Measurements from ENCODE around the gene SECISBP2. TPM values are rescaled to one million over a fixed set of nuclear protein-coding genes. Genes with fewer than 3 reads are reported as not detected.

SECISBP2 gene
- total RNA-seq, 1 donor from 2014 or later, result 78.0 TPM

DNA sequence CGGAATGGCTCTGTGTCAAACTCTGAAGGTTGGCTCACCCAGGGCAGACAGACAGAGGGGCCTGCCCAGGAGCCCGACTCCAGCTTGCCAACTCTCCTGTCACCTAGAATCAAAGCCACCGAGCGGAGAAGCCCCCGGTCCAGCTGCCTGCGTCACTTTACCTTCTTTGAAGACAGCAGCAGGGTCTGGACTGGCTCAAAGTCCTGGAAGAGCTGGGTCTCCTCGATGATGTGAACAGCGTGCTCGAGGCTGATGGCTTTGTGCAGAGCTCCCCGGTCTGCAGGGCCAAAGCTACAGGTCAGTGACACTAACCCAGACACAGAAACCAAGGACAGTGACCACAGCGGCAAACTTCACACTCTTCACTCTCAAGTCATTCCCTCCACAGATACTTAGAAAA is 67.9 kb downstream of the SECISBP2 start:
- no peaks in the 10 kb centered on the region for H3K9me3 Mint-ChIP-seq
- no peak overlapping the region for H3K4me3 Mint-ChIP-seq
- peaks cover 22% of the 10 kb centered on the region for H3K36me3 Mint-ChIP-seq
- DNase-seq (ENCODE audit: low spot score in 2 of 2, unreplicated experiment in 2 of 2), result no peak
- H3K27me3 Mint-ChIP-seq (ENCODE audit: low read depth), result no peaks in the 10 kb centered on the region
- H3K27ac Mint-ChIP-seq, result no peak overlapping the region
- no peaks in the 10 kb centered on the region for H3K4me1 Mint-ChIP-seq
- TF ChIP-seq, protein P1, sequence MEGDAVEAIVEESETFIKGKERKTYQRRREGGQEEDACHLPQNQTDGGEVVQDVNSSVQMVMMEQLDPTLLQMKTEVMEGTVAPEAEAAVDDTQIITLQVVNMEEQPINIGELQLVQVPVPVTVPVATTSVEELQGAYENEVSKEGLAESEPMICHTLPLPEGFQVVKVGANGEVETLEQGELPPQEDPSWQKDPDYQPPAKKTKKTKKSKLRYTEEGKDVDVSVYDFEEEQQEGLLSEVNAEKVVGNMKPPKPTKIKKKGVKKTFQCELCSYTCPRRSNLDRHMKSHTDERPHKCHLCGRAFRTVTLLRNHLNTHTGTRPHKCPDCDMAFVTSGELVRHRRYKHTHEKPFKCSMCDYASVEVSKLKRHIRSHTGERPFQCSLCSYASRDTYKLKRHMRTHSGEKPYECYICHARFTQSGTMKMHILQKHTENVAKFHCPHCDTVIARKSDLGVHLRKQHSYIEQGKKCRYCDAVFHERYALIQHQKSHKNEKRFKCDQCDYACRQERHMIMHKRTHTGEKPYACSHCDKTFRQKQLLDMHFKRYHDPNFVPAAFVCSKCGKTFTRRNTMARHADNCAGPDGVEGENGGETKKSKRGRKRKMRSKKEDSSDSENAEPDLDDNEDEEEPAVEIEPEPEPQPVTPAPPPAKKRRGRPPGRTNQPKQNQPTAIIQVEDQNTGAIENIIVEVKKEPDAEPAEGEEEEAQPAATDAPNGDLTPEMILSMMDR (IDR thresholded peaks at IDR 0.05; ENCODE audit: unreplicated experiment), result no peak

DNA sequence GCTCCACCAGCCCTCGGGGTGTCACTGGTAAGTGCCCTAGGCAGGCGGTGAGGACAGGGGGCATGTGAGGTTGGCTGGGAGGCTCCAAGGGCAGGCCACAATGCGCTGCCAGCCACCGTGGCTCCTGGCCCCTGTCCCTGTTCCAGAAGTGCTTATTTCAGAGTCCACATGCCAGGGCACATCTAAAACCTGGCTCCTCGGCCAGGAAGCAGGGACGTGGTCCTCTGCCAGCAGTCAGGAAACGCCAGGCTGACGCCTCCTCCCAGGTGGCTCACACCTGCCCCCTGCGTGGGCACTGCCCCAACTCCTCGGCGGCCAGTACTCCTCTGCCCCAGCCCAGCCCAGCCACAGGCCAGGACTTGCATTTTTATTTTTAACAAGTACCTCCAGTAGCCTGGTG is 68.5 kb downstream of the SECISBP2 start:
- H3K36me3 Mint-ChIP-seq, result peaks cover 22% of the 10 kb centered on the region
- TF ChIP-seq, protein P1 (IDR thresholded peaks at IDR 0.05; ENCODE audit: unreplicated experiment), result no peak
- H3K4me1 Mint-ChIP-seq, result no peaks in the 10 kb centered on the region
- no peak overlapping the region for H3K4me3 Mint-ChIP-seq
- no peaks in the 10 kb centered on the region for H3K27me3 Mint-ChIP-seq (ENCODE audit: low read depth)
- no peaks in the 10 kb centered on the region for H3K9me3 Mint-ChIP-seq
- DNase-seq (ENCODE audit: low spot score in 2 of 2, unreplicated experiment in 2 of 2), result no peak
- no peak overlapping the region for H3K27ac Mint-ChIP-seq

DNA sequence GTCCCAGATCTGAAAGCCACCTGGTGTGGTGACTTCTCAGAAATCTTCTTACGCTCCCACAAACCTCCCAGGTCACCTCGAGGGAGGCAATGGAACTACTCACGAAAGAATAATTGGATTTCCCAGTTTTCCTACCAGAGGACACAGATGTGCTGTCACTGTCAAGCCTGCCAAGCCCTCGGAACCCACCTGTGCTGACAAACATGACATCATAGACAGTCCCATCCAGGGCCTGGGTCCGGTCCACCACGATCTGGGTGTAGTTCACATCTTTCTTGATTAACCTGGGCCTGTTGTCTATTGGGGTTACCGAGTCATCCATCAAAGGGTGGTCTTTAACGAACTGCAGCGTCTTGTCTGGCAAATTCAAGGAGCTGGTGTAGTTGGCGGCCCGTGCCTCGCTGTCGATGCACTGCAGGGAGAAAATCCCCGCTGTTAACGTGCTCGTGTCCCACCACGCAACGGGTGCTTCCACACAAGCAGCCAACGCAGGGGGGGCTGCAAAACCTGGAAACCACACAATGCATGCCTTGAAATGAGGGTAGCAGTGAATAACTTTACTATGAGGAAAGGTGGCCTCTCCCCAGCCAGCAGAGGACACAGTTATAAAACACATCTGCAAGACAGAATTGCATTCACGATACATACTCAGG is 69.0 kb downstream of the SECISBP2 start:
- H3K27ac Mint-ChIP-seq, result no peak overlapping the region
- no peaks in the 10 kb centered on the region for H3K9me3 Mint-ChIP-seq
- peaks cover 26% of the 10 kb centered on the region for H3K36me3 Mint-ChIP-seq
- H3K4me1 Mint-ChIP-seq, result no peaks in the 10 kb centered on the region
- H3K4me3 Mint-ChIP-seq, result no peak overlapping the region
- no peaks in the 10 kb centered on the region for H3K27me3 Mint-ChIP-seq (ENCODE audit: low read depth)
- TF ChIP-seq, protein P1 (IDR thresholded peaks at IDR 0.05; ENCODE audit: unreplicated experiment), result no peak
- DNase-seq (ENCODE audit: low spot score in 2 of 2, unreplicated experiment in 2 of 2), result no peak

DNA sequence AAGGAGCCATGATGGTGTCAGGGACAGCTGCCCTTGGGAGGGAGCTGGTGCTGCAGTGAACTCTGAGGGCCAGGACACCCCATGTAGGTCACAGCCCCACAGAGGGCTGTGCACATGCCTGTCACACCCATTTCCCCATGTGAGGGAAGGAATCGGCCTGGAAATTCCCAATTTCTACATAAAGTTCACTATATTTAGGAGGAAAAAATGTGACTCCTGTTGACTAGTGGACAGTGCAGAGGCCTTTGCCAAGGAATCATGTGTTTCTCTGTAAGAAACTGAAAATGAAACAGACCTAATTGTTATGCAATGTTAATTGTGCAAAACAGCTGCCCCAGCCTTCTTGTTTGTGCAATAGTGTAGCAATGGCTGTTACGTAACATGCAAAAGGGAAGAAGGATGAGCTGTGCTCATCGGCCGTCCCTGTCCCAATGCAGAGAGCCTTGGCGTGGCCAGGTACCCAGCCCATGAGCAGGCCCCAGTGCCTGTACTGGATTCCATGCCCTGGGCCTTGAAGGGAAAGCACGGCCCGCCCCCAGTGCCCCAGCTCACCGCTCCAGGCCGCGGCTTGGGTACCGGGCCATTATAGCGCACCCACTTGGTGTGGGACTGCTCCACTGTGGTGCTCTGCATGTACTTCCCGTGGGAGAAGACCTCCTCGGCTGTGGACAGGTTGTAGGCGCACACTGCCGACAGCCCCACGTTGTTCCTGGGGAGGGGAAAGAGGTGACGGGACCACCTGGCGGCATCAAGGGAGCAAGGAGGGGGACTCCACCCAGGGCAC is 70.0 kb downstream of the SECISBP2 start:
- no peak overlapping the region for H3K27ac Mint-ChIP-seq
- TF ChIP-seq, protein P1 (IDR thresholded peaks at IDR 0.05; ENCODE audit: unreplicated experiment), result no peak
- H3K4me1 Mint-ChIP-seq, result no peaks in the 10 kb centered on the region
- H3K27me3 Mint-ChIP-seq (ENCODE audit: low read depth), result no peaks in the 10 kb centered on the region
- no peak overlapping the region for H3K4me3 Mint-ChIP-seq
- no peaks in the 10 kb centered on the region for H3K9me3 Mint-ChIP-seq
- no peak for DNase-seq (ENCODE audit: low spot score in 2 of 2, unreplicated experiment in 2 of 2)
- H3K36me3 Mint-ChIP-seq, result peaks cover 35% of the 10 kb centered on the region

DNA sequence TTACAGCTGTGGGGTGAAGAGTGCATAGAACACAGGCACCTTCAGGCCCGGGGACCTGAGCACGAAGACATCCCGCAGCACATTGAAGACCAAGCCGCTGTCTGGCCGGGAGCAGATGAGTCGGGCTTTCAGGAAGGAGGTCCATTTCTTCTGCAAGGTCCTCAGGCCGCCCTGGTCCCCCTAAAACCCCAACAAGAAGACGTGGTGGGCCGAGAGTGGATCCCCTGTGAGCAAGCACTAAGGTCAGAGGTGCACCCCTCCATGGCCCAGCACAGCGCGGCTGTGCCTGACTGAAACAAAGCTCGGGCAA is 70.5 kb downstream of the SECISBP2 start:
- TF ChIP-seq, protein P1 (IDR thresholded peaks at IDR 0.05; ENCODE audit: unreplicated experiment), result no peak
- no peak for DNase-seq (ENCODE audit: low spot score in 2 of 2, unreplicated experiment in 2 of 2)
- Mint-ChIP-seq H3K36me3 (peaks cover 39% of the 10 kb centered on the region), H3K4me1 (no peaks in the 10 kb centered on the region), H3K4me3 (no peak overlapping the region), H3K27ac (no peak overlapping the region), H3K27me3 (ENCODE audit: low read depth) (no peaks in the 10 kb centered on the region), H3K9me3 (no peaks in the 10 kb centered on the region)

All from mesothelial cell of epicardium (in vitro differentiated cells).